GM10266 (cell line): Measurements from ENCODE around the gene PHACTR1.

Source experiments
- DNase-seq: peaks from one replicate; pipeline ENCODE4 v3.0.0; 2012; ENCODE audit errors: extremely low spot score
- CTCF ChIP-seq: IDR thresholded peaks from 2 replicates; pipeline ENCODE4 v1.5.1; 2012; ENCODE audit warnings: mild to moderate bottlenecking, low read depth; ENCODE audit not compliant: control insufficient read depth, insufficient read depth; ENCODE audit errors: missing control alignments

Gene PHACTR1

GRCh38 chr6:13139119-13139518, 422.6 kb downstream of the PHACTR1 start:
- TF ChIP-seq CTCF: no peak
- DNase-seq: no peak

- no peak for DNase-seq
- TF ChIP-seq CTCF: no peak
These were observed 424.4 kb downstream of the PHACTR1 start for GRCh38 chr6:13140980-13141379.

- no peak for DNase-seq
- TF ChIP-seq CTCF: no peak
These were observed 424.8 kb downstream of the PHACTR1 start for GRCh38 chr6:13141387-13141786.

- no peak for TF ChIP-seq CTCF
- DNase-seq: no peak
These were observed 426.0 kb downstream of the PHACTR1 start for GRCh38 chr6:13142611-13143010.

- TF ChIP-seq CTCF: no peak
- DNase-seq: no peak
These were observed 429.9 kb downstream of the PHACTR1 start for GRCh38 chr6:13146442-13146841.

GRCh38 chr6:13147376-13147775, 430.8 kb downstream of the PHACTR1 start:
- no peak for TF ChIP-seq CTCF
- DNase-seq: no peak

- TF ChIP-seq CTCF: no peak
- DNase-seq: no peak
These were observed 431.2 kb downstream of the PHACTR1 start for GRCh38 chr6:13147782-13148181.
